Measurements from ENCODE around the gene TIAM2. TPM values are rescaled to one million over a fixed set of nuclear protein-coding genes. Genes with fewer than 3 reads are reported as not detected.

Gene TIAM2
- total and polyA plus RNA-seq, 10 of the 15 experiments (the other 5 are each of a cell fraction or from before 2014, with no cell fraction given), result 1.1 to 10.5 (median 2.3) TPM

- FAIRE-seq (no peak), ATAC-seq (no peak), DNase-seq (ENCODE audit: low read depth, low spot score) (no peak)
- intact Hi-C loops (cut with micrococcal nuclease; ENCODE audit: unreplicated experiment), result no loop called here
- RAD21 ChIA-PET (ENCODE audit: unreplicated experiment), result interaction anchor here (1.0 kb wide), 1 partner anchor 93 kb away, joined by 3 read pairs; no protein-coding TSS in a partner anchor
- 97% methylated on average over 7 of the region's 7 CpGs for WGBS (ENCODE audit: insufficient coverage, insufficient replicate concordance, low lambda C conversion rate, missing lambda C conversion rate)
- H4K20me1 ChIP-seq (ENCODE audit: control insufficient read depth, insufficient read depth), result no peaks in the 10 kb centered on the region
- no peaks in the 10 kb centered on the region; the same call in 1 of the 2 replicates for H3K79me2 ChIP-seq (ENCODE audit: control insufficient read depth, insufficient read depth, low read length)
- H2AFZ ChIP-seq (ENCODE audit: control insufficient read depth, low read depth, low read length), result no peak overlapping the region
- POLR2A ChIA-PET, result no interaction called here
- H3K36me3 ChIP-seq (ENCODE audit: control insufficient read depth in 2 of 2, insufficient read depth in 2 of 2, low read length in 1 of 2), result peaks cover 0 to 13% of the 10 kb centered on the region in 2 experiments; a peak in 3 of 4 replicates
- BruUV-seq (replicated peaks), result no TSS peak
- no peaks in the 10 kb centered on the region for H3K9me3 ChIP-seq (replicated peaks; ENCODE audit: control insufficient read depth, insufficient read depth, low read length)
- no peaks in the 10 kb centered on the region for H3K27me3 ChIP-seq (replicated peaks in 1 of 2; ENCODE audit: control insufficient read depth in 2 of 2, insufficient read depth in 2 of 2, low read length in 1 of 2)
- H3K4me1 ChIP-seq (ENCODE audit: control insufficient read depth, insufficient read depth, low read length), result no peaks in the 10 kb centered on the region
- H3K4me3 ChIP-seq, result no peak overlapping the region
- no peak overlapping the region for H3K4me2 ChIP-seq (ENCODE audit: control insufficient read depth, insufficient read depth)
- no peak overlapping the region for H3K27ac ChIP-seq (ENCODE audit: control insufficient read depth, insufficient read depth)
- SMC1A ChIA-PET (ENCODE audit: uncharacterized antibody, unreplicated experiment), result interaction anchor here (0.7 to 2.7 kb wide), 9 partner anchors 9 to 343 kb away, joined by 3 to 7 read pairs (median 4); no protein-coding TSS in a partner anchor
- in situ Hi-C loops (cut with MboI), result no loop called here
- H3K9ac ChIP-seq (ENCODE audit: control insufficient read depth, insufficient read depth, low read length), result no peak overlapping the region
- CTCF ChIA-PET, result interaction anchor here (0.7 to 2.6 kb wide), 7 partner anchors 10 to 342 kb away, joined by 3 to 11 read pairs (median 4); no protein-coding TSS in a partner anchor
- TF ChIP-seq ZBTB11 (CRISPR knock-in tag; IDR thresholded peaks at IDR 0.05) (no peak), RB1 (IDR thresholded peaks at IDR 0.05; ENCODE audit: borderline replicate concordance) (no peak), HDAC6 (IDR thresholded peaks at IDR 0.05; ENCODE audit: unreplicated experiment) (no peak), SIN3A (IDR thresholded peaks at IDR 0.05; ENCODE audit: low read depth, low read length) (no peak), RAD21 (IDR thresholded peaks at IDR 0.05; ENCODE audit: insufficient read depth, low read depth, low read length) (no peak), HDAC2 (IDR thresholded peaks at IDR 0.05) (no peak), ZNF274 (IDR thresholded peaks at IDR 0.05; ENCODE audit: insufficient read depth, insufficient read length) (no peak), GABPA (IDR thresholded peaks at IDR 0.05; ENCODE audit: low read depth) (no peak), PRDM15 (CRISPR knock-in tag; IDR thresholded peaks at IDR 0.05) (no peak), E2F8 (IDR thresholded peaks at IDR 0.05; ENCODE audit: low read depth, partially characterized antibody) (no peak), DPF2 (IDR thresholded peaks at IDR 0.05) (no peak), RBBP5 (conservative IDR thresholded peaks at IDR 0.05) (no peak), TCF7 (IDR thresholded peaks at IDR 0.05; ENCODE audit: borderline replicate concordance) (no peak), IRF4 (IDR thresholded peaks at IDR 0.05; ENCODE audit: low read depth, low read length) (no peak)
These were observed 275.5 kb downstream of the TIAM2 start for GRCh38 chr6:155270561-155271091.

Data from GM12878 (cell line).